Islet precursor cell (in vitro differentiated cells): Measurements from ENCODE around the gene CEBPG.

Source experiments
- DNase-seq: peaks from one replicate; pipeline ENCODE4 v3.0.0-alpha.2; 2018

The CEBPG gene

DNA sequence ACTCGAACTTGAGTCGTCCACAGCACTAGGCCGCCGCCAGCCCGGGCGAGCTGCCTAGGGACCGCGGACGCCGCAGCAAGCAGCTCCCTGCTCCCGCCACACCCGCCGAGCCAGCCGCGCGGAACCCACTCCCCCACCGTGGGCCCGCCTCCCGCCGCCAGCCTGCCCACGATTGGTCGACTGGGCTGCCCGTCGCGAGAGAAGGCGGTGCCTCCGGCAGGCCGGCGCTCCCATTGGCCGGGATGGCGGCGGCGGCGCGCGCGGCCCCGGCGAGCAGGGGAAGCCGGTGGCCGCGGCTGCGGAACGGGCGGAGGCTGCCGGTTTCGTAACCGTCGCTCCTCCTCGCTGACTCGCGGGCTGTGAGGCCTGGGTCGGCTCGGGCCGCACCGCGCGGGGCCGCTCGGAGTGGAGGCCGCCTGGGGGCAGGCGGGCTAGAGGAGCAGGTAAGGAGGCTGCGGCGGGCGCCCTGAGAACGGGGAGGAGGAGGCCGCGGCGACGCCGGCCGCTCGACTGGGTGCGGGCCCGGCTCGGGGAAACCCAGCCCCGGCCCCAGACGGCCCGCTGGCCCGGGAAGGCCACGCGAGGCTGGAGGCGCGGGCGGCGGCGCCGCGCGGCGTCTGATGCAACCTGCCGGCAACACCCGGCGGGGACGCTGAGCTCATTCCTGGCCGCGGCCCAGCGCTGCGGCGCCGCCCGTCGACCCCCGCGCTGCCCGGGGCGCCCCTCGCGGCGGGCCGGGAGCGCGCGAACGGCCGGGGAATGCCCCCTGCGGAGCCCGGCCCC lies at the start of gene CEBPG:
TSS of gene CEBPG (plus strand) at position 257 of the 783 bp plus-strand sequence. CDS start 5,531 bp downstream, outside the sequence.
- peak; percentile 97 for DNase-seq

DNA sequence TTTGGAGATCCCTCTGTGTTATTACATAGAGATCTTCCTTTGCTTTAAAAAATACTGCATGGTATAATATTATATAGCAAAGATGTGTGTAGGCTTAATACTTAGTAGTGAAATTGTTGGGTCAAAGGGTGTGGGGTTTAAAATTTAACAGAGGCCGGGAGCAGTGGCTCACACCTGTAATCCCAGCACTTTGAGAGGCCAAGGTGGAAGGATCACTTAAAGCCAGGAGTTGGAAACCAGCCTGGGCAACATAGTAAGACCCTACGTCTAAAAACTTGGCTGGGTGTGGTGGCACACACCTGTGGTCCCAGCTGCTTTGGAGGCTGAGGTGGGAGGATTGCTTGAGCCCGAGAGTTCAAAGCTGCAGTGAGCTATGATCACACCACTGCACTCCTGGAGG lies 48.9 kb upstream of the CEBPG start:
- no peak for DNase-seq

DNA sequence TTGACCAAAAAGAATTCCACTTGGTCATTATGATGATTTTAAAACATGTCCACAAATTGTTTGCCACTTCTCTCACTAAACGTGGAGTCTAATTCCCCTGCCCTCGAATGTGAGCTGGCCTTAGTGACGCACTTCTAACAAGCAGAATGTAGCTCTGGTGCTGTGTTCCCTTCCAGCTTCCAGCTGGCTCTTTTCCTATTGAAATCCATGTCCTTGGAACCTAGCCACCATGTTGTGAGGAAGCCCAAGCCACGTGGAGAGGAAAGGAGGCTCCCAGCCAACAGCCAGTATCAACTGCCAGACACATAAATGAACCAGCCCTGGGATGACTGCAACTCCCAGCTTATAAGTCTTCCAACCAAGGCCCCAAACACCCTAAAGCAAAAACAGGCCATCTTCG lies 47.6 kb upstream of the CEBPG start:
- no peak for DNase-seq

DNA sequence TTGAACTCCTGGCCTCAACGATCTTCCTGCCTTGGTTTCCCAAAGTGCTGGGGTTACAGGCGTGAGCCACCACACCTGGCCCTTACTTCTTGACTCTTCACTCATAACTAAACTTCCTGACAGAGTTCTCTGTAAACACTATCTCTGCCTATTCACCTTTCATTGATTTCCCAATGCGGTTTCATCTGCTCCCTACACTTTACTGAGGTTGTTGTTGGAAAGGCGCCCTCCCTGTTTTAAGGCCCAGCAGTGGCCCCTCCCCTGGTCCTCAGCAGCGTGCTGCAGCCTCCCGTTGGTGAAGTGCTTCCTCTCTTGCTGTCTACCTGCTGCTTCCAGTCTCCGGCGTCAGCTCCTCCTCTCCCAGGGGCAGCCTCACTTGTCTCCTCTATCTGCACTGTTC lies 44.4 kb upstream of the CEBPG start:
- no peak for DNase-seq

DNA sequence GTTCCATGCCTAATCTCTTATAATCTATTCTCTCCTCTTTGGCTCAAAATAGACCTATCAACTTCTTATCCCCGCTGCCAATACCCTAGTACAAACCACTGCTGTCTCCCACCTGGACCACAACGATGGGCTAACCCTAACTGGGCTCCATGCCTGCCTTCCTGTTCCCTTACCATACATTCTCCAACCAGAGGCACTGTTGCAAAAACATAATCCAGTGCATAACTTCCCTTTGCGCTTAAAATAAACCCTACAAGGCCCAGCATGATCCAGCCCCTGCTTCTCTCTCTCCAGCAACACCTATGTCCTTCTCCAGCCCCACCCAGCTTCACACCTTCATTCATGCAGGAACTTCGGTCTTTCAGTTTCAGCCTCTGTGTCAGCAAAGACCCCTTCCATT lies 43.8 kb upstream of the CEBPG start:
- no peak for DNase-seq

DNA sequence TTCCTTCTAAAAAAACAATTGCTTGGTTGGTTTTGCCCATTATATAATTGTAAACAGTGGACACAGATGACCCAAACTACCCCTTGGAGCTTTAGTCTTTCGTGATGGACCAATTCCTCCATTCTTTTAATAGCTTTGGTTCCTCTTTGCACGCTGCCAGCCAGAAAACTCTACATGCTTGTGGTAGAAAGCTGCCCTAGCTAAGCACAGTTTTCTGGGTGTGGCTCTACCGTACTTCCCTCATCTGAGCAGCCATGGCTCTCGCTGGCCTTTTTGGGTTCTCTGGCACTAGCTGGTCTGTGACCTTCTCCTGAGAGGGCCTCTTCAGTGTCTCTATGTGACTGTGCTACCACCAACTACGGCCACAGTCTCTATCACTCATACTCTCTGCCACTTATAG lies 41.3 kb upstream of the CEBPG start:
- DNase-seq: no peak

DNA sequence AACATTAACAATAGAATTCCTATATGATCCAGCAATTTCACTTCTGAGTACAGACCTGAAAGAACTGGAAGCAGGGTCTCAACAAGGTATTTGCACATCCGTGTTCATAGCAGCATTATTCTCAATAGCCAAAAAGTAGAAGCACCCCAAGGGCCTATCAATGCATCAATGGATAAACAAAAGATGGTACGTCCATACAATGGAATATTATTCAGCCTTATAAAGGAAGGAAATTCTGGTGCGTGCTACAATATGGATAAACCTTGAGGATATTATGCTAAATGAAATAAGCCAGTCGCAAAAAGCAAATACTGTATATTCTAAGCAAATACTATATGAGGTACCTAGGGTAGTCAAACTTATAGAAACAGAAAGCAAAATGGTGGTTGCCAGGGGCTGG lies 40.4 kb upstream of the CEBPG start:
- no peak for DNase-seq

DNA sequence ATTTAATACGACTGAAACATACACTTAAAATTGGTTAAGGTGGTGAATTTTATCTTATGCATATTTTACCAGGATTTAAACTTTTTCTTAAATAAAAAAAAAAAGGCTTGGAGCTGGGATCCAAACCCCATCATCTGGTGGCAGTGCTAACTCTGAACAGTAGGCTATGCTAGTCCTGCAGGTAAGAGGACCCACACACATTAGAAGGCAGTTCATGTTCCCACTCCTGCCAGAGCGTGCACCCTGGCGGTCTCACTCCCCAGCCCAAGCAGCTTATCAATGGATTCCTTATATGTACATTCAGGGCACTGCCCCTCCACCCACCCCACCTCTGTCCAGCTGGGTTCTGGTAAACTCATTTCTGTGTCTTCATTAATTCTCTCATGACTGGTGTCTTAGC lies 39.9 kb upstream of the CEBPG start:
- no peak for DNase-seq

DNA sequence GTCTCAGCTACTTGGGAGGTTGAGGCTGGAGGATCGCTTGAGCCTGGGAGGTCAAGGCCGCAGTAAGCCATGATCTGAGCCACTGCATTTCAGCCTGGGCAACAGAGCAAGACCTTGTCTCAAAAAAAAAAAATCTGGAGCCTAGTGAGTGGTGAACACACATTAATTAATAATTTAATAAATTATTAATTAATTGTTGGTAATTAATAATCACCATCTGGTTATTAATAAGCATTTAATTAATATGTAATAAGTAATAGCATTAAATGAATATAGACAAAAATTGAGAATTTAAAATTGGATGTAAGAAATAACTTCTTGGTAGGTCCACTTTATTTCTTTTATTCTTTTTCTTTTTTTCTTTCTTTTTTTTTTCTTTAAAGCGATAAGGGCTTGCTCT lies 39.2 kb upstream of the CEBPG start:
- no peak for DNase-seq

DNA sequence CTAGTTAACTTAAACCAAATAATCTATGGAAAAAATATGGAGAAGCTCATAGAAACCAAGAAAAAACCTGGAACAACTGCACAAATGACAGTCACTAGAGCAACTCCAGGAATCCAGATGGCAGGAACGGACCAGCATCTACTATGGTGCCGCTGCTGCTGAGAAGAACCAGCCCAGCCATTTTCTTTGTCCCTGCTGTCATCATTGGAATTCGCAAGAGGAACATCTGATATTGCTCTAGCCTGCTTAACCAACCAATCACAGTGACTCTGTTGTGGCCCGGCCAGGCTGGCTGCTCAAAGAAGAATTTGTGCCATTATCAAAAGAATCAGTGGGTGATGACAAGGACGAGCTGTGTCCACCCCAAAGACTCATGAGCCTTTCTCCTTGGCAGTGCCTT lies 38.1 kb upstream of the CEBPG start:
- DNase-seq: no peak

DNA sequence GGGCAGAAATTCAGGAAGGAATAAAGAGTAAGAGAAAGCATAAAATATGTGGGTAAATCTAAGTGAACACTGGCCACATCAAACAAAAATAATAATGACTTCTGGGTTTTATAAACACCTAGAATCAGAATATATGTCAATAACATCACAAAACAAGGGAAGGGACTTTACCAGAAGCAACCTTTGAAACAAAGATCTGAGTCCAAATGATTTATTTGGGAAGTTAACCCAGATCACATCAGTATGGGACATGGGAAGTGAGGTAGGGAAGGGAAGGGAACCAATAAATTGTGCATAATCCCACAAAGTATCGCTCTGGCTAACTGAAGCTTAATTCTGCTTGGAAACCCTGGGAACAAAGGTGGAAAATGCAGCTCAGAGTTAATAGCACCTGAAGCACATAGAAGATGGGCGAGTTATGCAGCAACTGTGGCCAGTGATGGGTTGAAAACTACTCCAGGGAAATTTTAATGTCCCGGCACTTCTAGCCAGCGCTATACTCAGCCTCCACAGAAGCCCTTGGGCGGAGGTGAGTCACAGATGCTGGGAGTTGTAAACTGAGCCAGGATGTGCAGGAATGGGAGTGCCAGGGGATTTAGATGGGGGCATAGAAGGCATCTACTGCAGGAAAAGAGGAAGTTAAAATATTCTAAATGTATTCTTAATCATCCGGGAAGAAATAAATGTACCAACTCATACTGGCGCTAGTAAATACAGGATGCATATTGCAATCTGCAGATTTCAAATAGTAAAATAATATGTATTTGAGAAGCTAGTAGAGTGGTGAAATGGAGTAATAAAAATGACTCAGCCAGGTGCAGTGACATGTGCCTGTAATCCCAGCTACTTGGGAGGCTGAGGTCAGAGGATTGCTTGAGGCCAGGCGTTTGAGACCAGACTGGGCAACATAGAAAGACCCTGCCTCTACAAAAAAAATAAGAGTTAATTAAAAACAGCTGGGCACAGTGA lies 34.2 kb upstream of the CEBPG start:
- peak; percentile 58 for DNase-seq

DNA sequence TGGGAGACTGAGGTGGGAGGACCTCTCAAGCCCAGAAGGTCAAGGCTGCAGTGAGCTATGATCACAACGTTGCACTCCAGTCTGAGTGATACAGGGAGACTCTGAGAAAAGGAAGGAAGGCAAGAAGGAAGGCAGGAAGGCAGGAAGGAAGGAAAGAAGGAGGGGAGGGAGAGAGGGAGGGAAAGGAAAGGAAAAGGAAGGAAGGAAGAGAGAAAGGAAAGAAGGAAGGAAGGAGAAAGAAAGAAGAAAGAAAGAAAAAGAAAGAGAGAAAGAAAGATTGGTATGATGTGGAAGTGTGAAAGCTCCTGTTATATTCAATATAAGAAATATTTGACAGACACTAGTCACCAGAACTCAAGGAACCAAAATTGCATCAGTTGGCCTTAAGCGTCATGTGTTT lies 32.5 kb upstream of the CEBPG start:
- no peak for DNase-seq

DNA sequence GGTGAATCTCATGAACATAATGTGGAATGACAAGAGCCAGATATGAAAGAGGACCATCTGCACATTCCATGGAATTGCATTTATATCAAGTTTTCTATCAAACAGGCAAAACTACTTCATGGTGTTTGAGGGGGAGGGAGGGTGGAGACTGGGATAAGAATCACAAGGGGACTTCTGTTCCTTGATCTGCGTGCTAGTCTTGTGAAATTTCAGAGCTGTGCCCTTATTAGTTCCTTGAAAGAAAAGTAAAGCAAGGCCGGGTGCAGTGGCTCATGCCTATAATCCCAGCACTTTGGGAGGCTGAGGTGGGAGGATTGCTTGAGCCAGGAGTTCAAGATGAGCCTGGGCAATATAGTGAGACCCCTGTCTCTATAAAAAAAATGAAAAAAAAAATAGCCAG lies 30.2 kb upstream of the CEBPG start:
- no peak for DNase-seq

DNA sequence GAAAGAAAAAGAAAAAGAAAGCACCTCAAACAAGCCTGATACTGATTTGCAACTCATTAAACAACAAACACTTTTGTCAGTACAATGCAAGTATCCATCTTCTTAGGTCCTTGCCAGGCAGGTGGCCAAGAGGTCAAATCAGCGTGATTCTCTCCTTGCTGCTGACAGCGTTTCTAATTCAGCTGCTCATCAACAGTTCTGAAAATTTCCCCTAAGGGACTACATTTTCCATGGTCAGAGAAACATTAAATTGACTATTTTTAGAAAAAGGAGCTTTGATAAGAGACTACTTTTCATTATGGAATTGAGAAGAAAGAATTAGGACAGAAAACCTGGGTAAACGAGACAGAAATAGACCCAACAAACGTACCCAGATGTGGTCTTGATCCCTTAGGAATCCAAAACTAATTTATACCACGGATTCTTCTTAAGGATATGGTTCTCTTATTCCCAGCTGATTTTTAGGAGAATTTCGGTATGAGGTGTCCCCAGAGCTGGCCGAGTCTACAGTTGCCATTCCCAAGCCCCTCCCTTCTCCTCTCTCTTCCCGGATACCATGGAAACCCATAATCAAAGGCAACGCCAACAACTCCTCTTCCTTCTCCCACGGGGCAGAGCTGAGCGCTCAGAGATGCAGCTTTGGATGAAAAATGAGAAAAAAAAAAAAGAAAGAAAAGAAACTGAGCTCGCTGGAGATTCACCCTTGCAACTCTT lies 29.5 kb upstream of the CEBPG start:
- no peak for DNase-seq

DNA sequence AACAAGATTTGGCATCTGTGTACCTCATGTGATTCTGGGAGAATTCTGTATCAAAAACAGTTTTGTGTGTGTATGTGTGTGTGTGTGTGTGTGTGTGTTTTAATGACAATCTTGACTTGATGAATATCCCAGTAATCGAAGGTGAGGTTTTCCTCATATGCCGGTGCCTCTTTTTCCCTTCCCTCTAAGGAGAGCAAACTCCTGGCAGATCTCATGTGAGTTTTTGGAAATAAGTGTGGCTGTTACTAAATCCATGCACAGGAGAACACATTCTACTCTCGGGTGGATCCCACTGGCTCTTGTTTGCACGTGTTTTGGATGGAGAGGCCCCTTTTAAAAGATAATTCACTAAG lies 29.0 kb upstream of the CEBPG start:
- no peak for DNase-seq

DNA sequence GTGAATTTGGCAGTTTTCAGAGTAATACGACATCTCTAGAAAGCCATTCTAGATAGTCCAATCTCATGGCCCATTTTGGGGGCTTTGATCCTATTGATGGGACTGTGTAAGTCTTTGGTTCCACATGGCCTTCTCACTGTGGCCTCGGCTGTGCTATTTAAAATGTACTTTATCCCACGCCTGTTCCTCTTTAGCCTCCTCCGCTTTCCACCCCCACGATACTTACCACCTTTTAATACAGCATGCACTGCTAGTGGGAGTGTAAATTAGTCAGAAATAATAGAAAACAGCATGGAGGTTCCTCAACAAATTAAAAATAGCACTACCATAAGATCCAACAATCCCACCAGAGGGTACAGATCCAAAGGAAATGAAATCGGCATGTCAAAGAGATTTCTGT lies 28.3 kb upstream of the CEBPG start:
- DNase-seq: no peak

DNA sequence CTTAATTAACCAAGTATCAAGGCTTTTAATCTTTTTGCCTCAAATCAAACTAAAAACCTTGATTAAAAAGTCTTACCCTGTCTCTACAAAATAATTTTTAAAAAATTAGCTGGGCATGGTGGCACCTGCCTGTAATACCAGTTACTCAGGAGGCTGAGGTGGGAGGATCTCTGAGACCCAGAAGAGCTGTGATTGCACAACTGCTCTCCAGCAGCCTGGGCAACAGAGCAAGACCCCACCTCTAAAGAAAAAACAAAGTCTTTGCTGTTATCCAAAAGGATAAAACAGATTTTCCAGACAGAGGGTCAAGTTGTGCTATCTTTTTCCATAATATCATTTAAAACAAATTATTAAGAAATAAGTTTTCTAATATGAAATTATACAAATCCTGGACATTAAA lies 26.8 kb upstream of the CEBPG start:
- DNase-seq: no peak

DNA sequence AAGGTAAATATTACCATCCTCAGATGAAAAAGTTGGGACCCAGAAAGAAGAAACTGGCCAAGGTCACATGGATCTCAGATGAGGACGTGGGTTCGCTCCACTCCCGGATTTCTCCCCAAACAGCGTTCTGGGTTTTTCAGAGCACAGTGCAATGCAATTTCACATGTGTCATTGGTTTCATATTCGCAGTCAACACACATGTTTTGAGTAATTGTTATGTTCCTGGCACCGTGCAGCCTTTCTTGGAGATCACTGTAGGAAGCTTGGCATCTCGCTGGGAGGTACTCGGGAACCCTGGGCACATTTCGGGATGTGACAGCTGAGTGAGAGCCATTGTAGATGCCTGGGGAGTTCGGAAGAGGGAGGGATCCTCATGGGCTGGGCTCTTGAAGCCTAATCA lies 26.2 kb upstream of the CEBPG start:
- no peak for DNase-seq

DNA sequence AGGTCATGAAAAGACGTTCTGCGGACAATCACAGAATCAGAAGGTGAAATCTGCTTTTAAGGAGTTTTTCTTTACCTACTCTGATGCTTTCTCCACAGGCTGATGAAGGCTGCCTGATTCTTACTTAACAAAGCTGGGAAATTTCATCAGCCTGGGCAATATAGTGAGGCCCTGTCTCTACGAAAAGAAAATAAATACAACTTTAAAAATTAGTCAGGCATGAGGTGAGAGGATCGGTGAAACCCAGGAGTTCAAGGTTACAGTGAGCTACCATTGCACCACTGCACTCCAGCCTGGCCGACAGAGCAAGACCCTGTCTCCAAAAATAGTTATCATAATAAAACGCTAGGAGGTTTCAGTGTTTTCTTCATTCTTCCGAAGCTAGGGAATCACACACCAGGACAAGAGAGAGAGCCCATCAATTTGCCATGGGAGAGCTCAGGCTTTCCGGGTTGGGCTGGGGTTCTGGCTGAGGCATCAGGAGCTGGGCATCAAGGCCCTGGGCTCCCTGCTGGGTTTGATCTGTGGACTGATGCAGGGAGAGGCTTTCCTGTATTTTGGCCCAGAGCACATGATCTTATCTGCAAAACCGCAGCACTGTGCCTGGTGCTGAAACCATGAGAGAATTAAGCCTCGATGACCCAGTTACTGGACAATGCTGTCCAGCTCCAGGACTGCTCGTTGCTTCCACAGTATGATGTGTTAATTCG lies 25.1 kb upstream of the CEBPG start:
- peak; percentile 67 for DNase-seq

DNA sequence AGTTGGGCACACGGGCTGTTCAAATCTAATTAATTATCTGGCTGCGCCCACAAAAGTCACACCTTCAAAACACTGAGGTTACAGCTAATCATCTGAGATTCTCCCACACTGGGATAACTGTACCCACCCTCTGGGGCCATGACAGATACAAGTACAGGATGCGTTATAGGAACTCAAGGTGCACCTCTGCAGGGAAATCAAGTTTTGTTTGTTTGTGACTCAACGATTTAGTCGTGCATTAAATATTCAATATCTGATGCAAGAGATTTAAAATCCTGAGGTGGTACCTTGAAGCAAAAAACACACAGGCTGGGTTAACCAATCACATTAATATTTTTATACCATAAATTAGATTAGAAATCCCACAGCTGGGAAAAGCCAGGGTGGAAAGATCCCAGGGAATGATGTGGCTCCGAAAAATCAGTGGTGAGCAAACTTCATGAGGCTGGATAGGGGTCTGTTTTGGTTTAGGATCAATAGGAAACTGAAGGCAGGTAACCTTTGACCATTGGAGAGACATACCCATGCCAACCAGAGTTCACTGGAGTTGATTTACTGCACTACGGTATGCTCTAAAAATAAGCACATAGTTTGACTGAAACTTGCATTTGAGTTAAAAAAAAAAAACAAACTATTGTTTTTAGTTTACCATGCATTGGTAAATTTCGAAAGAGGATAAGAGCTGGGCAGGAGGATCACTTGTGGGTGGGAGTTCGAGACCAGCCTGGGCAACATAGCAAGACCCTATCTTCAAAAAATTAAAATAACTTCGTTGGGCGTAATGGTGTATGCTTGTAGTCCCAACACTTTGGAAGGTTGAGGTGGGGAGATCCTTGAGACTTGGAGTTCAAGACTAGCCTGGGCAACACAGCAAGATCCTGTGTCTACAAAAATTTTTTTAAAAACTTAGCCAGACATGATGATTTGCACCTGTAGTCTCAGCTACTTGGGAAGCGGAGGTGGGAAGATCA lies 23.9 kb upstream of the CEBPG start:
- no peak for DNase-seq

DNA sequence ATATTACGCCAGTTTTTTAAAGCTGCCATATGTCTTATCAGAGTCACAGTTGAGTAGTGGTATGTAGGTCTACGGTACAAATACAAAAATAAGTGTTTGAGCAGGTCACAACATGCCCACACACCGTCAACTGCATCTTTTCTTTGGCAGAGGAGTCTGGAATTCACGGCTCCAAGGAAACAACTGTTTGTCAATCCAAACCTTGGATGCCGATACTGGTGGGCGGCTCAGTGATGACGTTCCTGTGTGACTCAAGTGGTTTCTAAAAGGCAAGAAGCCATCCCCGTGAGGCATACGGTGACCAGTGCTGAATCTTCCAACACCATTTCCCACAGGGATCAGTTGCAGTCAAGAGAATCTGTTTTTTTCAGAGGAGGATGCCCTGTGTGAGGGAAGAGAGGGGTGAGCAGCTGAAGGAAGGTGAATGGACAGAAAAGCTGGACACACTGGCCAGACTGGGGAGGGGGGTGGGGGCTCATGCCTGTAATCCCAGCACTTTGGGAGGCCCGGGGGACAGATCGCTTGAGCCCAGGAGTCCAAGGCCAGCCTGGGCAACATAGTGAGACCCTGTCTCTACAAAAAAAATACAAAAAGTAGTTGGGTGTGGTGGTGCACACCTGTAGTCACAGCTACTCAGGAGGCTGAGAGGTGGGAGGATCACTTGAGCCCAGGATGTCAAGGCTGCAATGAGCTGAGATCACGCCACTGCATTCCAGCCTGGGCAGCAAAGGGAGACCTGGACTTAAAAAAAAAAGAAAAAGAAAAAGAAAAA lies 22.8 kb upstream of the CEBPG start:
- DNase-seq: no peak
